ENCODE measurements around the gene ATP2B2. TPM values are rescaled to one million over a fixed set of nuclear protein-coding genes. Genes with fewer than 3 reads are reported as not detected.

Gene ATP2B2
- total RNA-seq, 1 donor from 2014 or later = not detected

DNA sequence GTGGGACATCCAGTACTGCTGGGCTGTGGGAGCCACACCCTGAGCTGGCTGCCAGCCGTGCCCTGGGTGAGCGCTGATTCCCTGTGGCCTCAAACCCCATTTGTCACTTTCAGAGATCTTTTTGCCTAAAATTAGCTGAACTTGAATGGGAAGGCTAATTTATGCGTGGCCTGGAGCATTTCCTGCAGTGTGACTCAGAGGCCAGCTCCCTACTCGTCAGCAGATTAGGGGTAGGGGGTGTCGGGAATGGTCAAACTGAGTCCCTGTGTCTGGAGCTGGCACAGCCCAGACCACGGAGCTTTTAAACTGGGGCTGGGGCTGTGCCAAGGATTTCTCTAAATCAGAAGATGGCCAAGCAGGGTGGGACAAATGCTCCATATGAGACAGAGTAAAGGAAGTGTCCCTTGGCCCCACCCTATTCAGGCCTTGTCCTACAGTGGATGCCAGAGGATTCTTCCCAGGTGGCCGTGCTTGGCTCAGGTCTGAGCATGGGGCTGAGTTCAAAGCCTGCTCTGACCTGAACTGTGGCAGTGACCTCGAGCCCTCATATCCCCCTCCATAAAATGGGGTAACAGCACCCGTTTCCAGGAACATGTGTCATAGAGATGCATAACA, 59.7 kb downstream of the ATP2B2 start:
- Histone ChIP-seq H3F3A (ENCODE audit: low read depth) (no peaks in the 10 kb centered on the region), H3K27ac (no peak overlapping the region), H3K4me2 (no peak overlapping the region), H2AFZ (replicated peaks) (no peak overlapping the region), H3K9me3 (ENCODE audit: low read depth) (no peaks in the 10 kb centered on the region), H3K4me3 (no peak overlapping the region), H4K20me1 (ENCODE audit: low read depth) (peaks cover 6% of the 10 kb centered on the region), H3K36me3 (no peaks in the 10 kb centered on the region), H3K9ac (no peak overlapping the region), H3K79me2 (ENCODE audit: low read depth) (no peaks in the 10 kb centered on the region), H3K27me3 (peaks cover under 1% of the 10 kb centered on the region), H3K4me1 (no peaks in the 10 kb centered on the region)
- Mint-ChIP-seq H3K36me3 (no peaks in the 10 kb centered on the region), H3K27ac (no peak overlapping the region), H3K4me1 (peaks cover 2% of the 10 kb centered on the region), H3K4me3 (no peak overlapping the region), H3K9me3 (no peaks in the 10 kb centered on the region), H3K27me3 (ENCODE audit: insufficient read depth, low read depth) (peaks cover 6% of the 10 kb centered on the region)
- TF ChIP-seq, protein P1, sequence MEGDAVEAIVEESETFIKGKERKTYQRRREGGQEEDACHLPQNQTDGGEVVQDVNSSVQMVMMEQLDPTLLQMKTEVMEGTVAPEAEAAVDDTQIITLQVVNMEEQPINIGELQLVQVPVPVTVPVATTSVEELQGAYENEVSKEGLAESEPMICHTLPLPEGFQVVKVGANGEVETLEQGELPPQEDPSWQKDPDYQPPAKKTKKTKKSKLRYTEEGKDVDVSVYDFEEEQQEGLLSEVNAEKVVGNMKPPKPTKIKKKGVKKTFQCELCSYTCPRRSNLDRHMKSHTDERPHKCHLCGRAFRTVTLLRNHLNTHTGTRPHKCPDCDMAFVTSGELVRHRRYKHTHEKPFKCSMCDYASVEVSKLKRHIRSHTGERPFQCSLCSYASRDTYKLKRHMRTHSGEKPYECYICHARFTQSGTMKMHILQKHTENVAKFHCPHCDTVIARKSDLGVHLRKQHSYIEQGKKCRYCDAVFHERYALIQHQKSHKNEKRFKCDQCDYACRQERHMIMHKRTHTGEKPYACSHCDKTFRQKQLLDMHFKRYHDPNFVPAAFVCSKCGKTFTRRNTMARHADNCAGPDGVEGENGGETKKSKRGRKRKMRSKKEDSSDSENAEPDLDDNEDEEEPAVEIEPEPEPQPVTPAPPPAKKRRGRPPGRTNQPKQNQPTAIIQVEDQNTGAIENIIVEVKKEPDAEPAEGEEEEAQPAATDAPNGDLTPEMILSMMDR (IDR thresholded peaks at IDR 0.05) = no peak
- TF ChIP-seq EZH2 (IDR thresholded peaks at IDR 0.05) (no peak), EZH2phosphoT487 (IDR thresholded peaks at IDR 0.05) (no peak)
- DNase-seq (ENCODE audit: low spot score) = no peak

DNA sequence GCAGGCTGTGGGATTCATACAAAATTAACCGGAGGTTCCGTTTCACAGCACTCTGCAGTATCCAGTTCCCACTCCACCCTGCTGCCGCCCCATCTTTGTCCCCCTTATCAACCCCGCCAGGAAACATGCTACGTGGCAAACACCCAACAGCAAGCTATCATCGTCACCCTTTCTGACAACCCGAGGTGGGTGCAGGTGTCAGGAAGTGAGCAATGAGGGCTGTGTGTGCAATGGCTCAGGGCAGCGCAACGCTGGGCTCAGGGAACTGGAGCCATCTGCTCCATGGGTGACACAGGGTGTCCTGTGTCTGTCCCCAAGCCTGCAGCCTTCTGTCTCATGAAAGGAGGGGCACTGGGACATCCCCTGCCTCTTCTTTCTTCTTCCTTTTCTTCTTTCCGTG, 60.9 kb downstream of the ATP2B2 start:
- no peaks in the 10 kb centered on the region for H3K9me3 ChIP-seq (ENCODE audit: low read depth)
- Mint-ChIP-seq H3K36me3 (no peaks in the 10 kb centered on the region), H3K4me1 (peaks cover 2% of the 10 kb centered on the region), H3K27me3 (ENCODE audit: insufficient read depth, low read depth) (peaks cover 6% of the 10 kb centered on the region), H3K9me3 (no peaks in the 10 kb centered on the region), H3K27ac (no peak overlapping the region), H3K4me3 (no peak overlapping the region)
- no peak overlapping the region for H3K4me3 ChIP-seq
- H3K27ac ChIP-seq = no peak overlapping the region
- no peaks in the 10 kb centered on the region for H3K79me2 ChIP-seq (ENCODE audit: low read depth)
- no peak overlapping the region for H2AFZ ChIP-seq (replicated peaks)
- TF ChIP-seq EZH2phosphoT487 (IDR thresholded peaks at IDR 0.05) = no peak
- TF ChIP-seq, protein P1 (IDR thresholded peaks at IDR 0.05) = no peak
- TF ChIP-seq EZH2 (IDR thresholded peaks at IDR 0.05) = no peak
- no peaks in the 10 kb centered on the region for H3K36me3 ChIP-seq
- no peak for DNase-seq (ENCODE audit: low spot score)
- no peaks in the 10 kb centered on the region for H4K20me1 ChIP-seq (ENCODE audit: low read depth)
- no peaks in the 10 kb centered on the region for H3K4me1 ChIP-seq
- no peak overlapping the region for H3K4me2 ChIP-seq
- no peaks in the 10 kb centered on the region for H3F3A ChIP-seq (ENCODE audit: low read depth)
- H3K9ac ChIP-seq = no peak overlapping the region
- no peaks in the 10 kb centered on the region for H3K27me3 ChIP-seq

DNA sequence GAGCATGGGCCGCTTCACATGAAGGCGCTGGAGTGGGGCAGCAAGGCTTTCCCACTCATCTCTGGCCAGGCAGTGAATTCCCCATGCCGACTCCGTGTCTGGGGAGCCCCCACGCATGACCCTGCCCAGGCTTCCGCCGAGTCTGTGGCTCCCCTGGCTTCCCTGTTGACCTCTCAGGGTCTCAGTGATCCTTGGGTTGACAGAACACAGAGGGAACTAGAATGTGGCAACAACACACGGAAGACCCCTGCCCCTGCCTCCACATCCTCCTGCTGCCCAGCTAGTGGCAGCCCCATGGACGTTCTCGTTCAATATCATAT, 61.3 kb downstream of the ATP2B2 start:
- Histone ChIP-seq H3F3A (ENCODE audit: low read depth) (no peaks in the 10 kb centered on the region), H3K27ac (no peak overlapping the region)
- H3K36me3 Mint-ChIP-seq = no peaks in the 10 kb centered on the region

More for the DNA sequence above, 61.3 kb downstream of the ATP2B2 start:
- no peaks in the 10 kb centered on the region for H3K9me3 Mint-ChIP-seq
- H3K36me3 ChIP-seq = no peaks in the 10 kb centered on the region
- H4K20me1 ChIP-seq (ENCODE audit: low read depth) = no peaks in the 10 kb centered on the region
- TF ChIP-seq EZH2 (IDR thresholded peaks at IDR 0.05) (no peak), EZH2phosphoT487 (IDR thresholded peaks at IDR 0.05) (no peak)
- TF ChIP-seq, protein P1 (IDR thresholded peaks at IDR 0.05) = no peak
- H3K4me2 ChIP-seq = no peak overlapping the region
- H3K4me3 Mint-ChIP-seq = no peak overlapping the region
- no peak for DNase-seq (ENCODE audit: low spot score)
- no peak overlapping the region for H3K27ac Mint-ChIP-seq
- H3K9ac ChIP-seq = no peak overlapping the region
- H2AFZ ChIP-seq (replicated peaks) = no peak overlapping the region
- H3K79me2 ChIP-seq (ENCODE audit: low read depth) = no peaks in the 10 kb centered on the region
- H3K4me1 Mint-ChIP-seq = peaks cover 2% of the 10 kb centered on the region
- H3K27me3 Mint-ChIP-seq (ENCODE audit: insufficient read depth, low read depth) = peaks cover 6% of the 10 kb centered on the region
- H3K9me3 ChIP-seq (ENCODE audit: low read depth) = no peaks in the 10 kb centered on the region
- H3K4me1 ChIP-seq = no peaks in the 10 kb centered on the region
- H3K27me3 ChIP-seq = no peaks in the 10 kb centered on the region
- no peak overlapping the region for H3K4me3 ChIP-seq
